ENCODE measurements around the gene NUDT1.
A peak's percentile ranks its signal among the peaks of the same experiment; 100 is the strongest.

The NUDT1 gene

GRCh38 chr7:2245883-2246675, 4.1 kb downstream of the NUDT1 start:
- no peaks in the 10 kb centered on the region for H3K9me2 ChIP-seq (ENCODE audit: low read depth, low read length)
- no peaks in the 10 kb centered on the region for H4K20me1 ChIP-seq (ENCODE audit: insufficient read depth, low read length)
- no peaks in the 10 kb centered on the region for H3K9me3 ChIP-seq (ENCODE audit: low read length)
- no peak overlapping the region for H2AFZ ChIP-seq (ENCODE audit: low read length)
- H3K4me2 ChIP-seq (ENCODE audit: low read length), result no peak overlapping the region; the same call in 1 of the 2 replicates
- peaks cover 5% of the 10 kb centered on the region; the same call in 1 of the 2 replicates for H3K36me3 ChIP-seq (ENCODE audit: insufficient read depth, low read length)
- no peak overlapping the region for H3K9ac ChIP-seq (ENCODE audit: low read length)
- no peaks in the 10 kb centered on the region for H3K27me3 ChIP-seq (ENCODE audit: insufficient read depth, low read length)
- H3K4me1 ChIP-seq (ENCODE audit: insufficient read depth, low read length, severe bottlenecking), result peaks cover 36% of the 10 kb centered on the region
- H3K27ac ChIP-seq (ENCODE audit: low read depth, low read length, poor library complexity, severe bottlenecking), result no peak overlapping the region
- TF ChIP-seq, protein P1, sequence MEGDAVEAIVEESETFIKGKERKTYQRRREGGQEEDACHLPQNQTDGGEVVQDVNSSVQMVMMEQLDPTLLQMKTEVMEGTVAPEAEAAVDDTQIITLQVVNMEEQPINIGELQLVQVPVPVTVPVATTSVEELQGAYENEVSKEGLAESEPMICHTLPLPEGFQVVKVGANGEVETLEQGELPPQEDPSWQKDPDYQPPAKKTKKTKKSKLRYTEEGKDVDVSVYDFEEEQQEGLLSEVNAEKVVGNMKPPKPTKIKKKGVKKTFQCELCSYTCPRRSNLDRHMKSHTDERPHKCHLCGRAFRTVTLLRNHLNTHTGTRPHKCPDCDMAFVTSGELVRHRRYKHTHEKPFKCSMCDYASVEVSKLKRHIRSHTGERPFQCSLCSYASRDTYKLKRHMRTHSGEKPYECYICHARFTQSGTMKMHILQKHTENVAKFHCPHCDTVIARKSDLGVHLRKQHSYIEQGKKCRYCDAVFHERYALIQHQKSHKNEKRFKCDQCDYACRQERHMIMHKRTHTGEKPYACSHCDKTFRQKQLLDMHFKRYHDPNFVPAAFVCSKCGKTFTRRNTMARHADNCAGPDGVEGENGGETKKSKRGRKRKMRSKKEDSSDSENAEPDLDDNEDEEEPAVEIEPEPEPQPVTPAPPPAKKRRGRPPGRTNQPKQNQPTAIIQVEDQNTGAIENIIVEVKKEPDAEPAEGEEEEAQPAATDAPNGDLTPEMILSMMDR (IDR thresholded peaks at IDR 0.05; ENCODE audit: low read length), result no peak
- no peak for TF ChIP-seq EZH2 (IDR thresholded peaks at IDR 0.05; ENCODE audit: borderline replicate concordance, low read length)
- peaks cover 6% of the 10 kb centered on the region for H3K79me2 ChIP-seq (ENCODE audit: insufficient read depth, low read length)
- H3F3A ChIP-seq (ENCODE audit: insufficient read depth, low read length), result no peaks in the 10 kb centered on the region
- no peak overlapping the region for H3K4me3 ChIP-seq (ENCODE audit: low read depth, low read length, poor library complexity, severe bottlenecking)

GRCh38 chr7:2247141-2247995, 5.3 kb downstream of the NUDT1 start:
- H3K9ac ChIP-seq (ENCODE audit: low read length), result no peak overlapping the region
- H3K27me3 ChIP-seq (ENCODE audit: insufficient read depth, low read length), result no peaks in the 10 kb centered on the region
- H3K27ac ChIP-seq (ENCODE audit: low read depth, low read length, poor library complexity, severe bottlenecking), result no peak overlapping the region
- no peaks in the 10 kb centered on the region for H3K9me3 ChIP-seq (ENCODE audit: low read length)
- TF ChIP-seq, protein P1 (IDR thresholded peaks at IDR 0.05; ENCODE audit: low read length), result peak; percentile 81
- no peak for TF ChIP-seq EZH2 (IDR thresholded peaks at IDR 0.05; ENCODE audit: borderline replicate concordance, low read length)
- H3K4me3 ChIP-seq (ENCODE audit: low read depth, low read length, poor library complexity, severe bottlenecking), result no peak overlapping the region
- peaks cover 34% of the 10 kb centered on the region for H3K4me1 ChIP-seq (ENCODE audit: insufficient read depth, low read length, severe bottlenecking)
- H3K9me2 ChIP-seq (ENCODE audit: low read depth, low read length), result no peaks in the 10 kb centered on the region
- no peaks in the 10 kb centered on the region for H3K79me2 ChIP-seq (ENCODE audit: insufficient read depth, low read length)
- H2AFZ ChIP-seq (ENCODE audit: low read length), result no peak overlapping the region
- H3F3A ChIP-seq (ENCODE audit: insufficient read depth, low read length), result no peaks in the 10 kb centered on the region
- no peaks in the 10 kb centered on the region for H4K20me1 ChIP-seq (ENCODE audit: insufficient read depth, low read length)
- H3K4me2 ChIP-seq (ENCODE audit: low read length), result no peak overlapping the region
- peaks cover 9% of the 10 kb centered on the region; the same call in 1 of the 2 replicates for H3K36me3 ChIP-seq (ENCODE audit: insufficient read depth, low read length)

- H3K27ac ChIP-seq (ENCODE audit: low read depth, low read length, poor library complexity, severe bottlenecking), result no peak overlapping the region
- no peak overlapping the region for H3K4me2 ChIP-seq (ENCODE audit: low read length)
Observed at GRCh38 chr7:2248984-2249694, 7.1 kb downstream of the NUDT1 start.

More at GRCh38 chr7:2248984-2249694, 7.1 kb downstream of the NUDT1 start:
- Histone ChIP-seq H3K4me3 (ENCODE audit: low read depth, low read length, poor library complexity, severe bottlenecking) (no peak overlapping the region), H3K9ac (ENCODE audit: low read length) (no peak overlapping the region), H3K36me3 (ENCODE audit: insufficient read depth, low read length) (peaks cover 9% of the 10 kb centered on the region; the same call in 1 of the 2 replicates), H3K9me3 (ENCODE audit: low read length) (no peaks in the 10 kb centered on the region), H3K9me2 (ENCODE audit: low read depth, low read length) (no peaks in the 10 kb centered on the region), H4K20me1 (ENCODE audit: insufficient read depth, low read length) (no peaks in the 10 kb centered on the region), H3F3A (ENCODE audit: insufficient read depth, low read length) (no peaks in the 10 kb centered on the region), H3K79me2 (ENCODE audit: insufficient read depth, low read length) (no peaks in the 10 kb centered on the region), H3K27me3 (ENCODE audit: insufficient read depth, low read length) (no peaks in the 10 kb centered on the region), H3K4me1 (ENCODE audit: insufficient read depth, low read length, severe bottlenecking) (peaks cover 16% of the 10 kb centered on the region), H2AFZ (ENCODE audit: low read length) (no peak overlapping the region)
- TF ChIP-seq, protein P1 (IDR thresholded peaks at IDR 0.05; ENCODE audit: low read length), result no peak
- no peak for TF ChIP-seq EZH2 (IDR thresholded peaks at IDR 0.05; ENCODE audit: borderline replicate concordance, low read length)
